Dermis microvascular lymphatic vessel endothelial cell (primary cell): ENCODE measurements around the gene CBY1. TPM values are rescaled to one million over a fixed set of nuclear protein-coding genes. Genes with fewer than 3 reads are reported as not detected.

Experiments used
- DNase-seq, 2 donors: peaks; one replicate each; pipeline versions ENCODE4 v3.0.0 to v3.0.0-alpha.2; 2010; ENCODE audit warnings: low read depth in 2 of 2
- total RNA-seq: library from RNA; depleted of rRNA; stranded (reverse); fragments of >200 nt; gene quantifications from 2 replicates; pipeline ENCODE4 v1.2.1, GENCODE V29; 2014

CBY1 gene
- total RNA-seq, 1 donor from 2014 or later: 17.3 TPM

DNA sequence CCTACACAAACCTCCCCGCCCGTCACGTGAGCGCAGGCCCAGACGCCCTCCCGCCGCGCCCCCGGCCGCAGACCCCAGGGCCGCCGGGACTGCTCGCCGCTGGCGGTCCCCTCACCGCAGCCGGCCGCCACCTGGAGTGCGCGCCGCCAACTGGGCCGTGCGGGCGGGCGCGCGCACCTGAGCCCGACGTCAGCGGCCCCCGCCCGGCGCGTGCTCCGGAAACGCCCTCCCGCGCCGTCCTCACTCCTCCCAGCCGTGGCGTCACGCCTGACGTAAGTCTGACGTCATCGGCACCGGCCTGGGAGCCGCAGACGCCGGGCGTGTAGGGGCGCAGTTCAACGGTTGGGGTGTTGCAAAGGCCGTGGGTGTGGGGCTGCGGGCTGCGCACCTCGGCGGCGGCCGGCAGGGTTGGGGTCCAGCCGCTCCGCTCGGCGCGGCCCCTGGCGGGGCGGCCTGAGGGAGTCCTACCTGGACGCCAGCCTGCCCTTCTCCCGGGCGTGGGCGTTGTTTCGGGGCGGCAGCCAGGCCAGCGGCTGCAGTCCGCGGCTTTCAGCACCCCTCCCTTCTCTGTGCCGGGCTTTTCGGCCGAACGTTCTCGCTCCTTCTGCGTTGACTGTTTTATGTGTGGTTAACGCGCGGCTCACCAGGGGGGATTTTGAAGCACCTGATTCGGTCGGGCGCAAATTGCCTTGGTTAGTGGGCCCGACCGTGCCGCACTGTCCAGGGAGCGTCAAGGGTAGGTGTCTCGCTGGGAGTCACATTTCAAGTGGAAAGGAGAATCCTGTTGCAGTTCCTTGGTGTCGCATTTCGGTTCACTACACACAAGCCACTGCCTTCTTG lies 44.6 kb downstream of the CBY1 start, which contains the start of gene JOSD1:
Gene JOSD1, minus strand, starts transcription at position 155 of the 840 bp plus-strand sequence. CDS start 956 bp downstream, outside the sequence.
- peak; percentile 89 to 94 for DNase-seq

DNA sequence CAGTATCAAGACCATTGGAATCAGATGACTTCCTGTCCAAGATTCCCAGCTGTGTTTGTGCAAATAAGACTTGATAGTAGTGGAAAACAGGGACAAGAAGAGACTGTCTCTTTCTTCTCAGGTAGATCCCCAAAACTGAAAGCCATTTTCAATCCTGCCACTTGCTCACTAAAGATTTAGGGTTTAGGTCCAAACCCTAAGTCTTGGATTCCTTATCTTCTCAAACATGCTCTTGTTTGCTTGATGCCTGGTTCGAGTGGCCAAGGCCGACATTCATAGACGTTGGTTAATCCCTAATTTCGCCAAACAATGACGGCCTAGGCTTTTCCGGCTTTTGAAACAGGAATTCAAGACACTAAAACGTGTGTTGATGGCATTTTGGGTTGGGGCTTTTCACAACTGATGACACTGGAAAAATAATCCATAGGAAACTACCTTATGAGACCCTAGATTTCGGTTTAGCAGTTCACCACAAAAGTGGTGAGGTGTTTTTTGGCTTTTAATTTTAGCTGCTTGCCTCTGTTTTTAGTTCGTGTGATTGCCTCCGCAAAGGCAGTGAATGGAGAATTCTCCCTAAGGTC lies 48.3 kb downstream of the CBY1 start:
- DNase-seq: no peak

DNA sequence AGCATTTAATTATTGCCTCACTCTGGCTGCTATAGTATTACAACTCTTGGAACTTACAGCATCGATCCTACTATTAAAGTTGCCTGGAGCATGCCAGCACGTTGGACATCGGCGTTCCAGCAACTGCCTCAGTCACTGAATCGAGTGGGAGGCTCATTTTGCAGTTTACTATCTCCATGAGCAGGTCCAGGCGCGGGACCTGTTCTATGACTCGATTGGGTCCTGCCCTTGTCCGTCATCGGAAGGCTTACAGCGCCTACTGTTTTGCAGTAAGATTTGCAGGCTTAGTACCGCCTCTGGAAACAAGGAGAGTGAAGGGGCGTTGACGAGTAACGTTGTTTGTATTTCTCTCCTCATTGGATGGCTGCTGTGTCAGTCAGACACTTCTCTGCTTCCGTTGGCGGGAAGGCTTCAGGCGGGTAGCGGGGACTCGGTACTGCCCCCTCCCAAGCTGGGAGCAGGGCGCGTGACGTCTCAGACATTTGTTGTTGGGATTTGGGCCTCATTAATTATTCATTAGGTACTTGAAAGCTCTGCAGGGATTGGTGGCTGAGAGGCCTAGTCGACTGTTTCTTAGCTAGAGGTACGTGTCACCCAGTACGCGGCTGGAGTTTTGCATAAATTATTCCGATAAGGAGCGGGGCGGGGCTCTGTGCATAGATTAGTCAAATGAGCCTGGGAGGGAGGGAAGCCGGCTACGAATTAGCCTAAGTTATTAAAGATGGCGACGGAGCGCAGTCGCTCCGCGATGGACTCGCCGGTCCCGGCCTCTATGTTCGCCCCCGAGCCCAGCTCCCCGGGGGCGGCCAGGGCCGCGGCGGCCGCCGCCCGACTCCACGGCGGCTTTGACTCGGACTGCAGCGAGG lies 49.0 kb downstream of the CBY1 start, which contains the start of gene GTPBP1:
Gene GTPBP1, plus strand, starts transcription at position 710 of the 866 bp plus-strand sequence. Its CDS starts 12 bp downstream, at position 722.
- DNase-seq: peak; percentile 100

DNA sequence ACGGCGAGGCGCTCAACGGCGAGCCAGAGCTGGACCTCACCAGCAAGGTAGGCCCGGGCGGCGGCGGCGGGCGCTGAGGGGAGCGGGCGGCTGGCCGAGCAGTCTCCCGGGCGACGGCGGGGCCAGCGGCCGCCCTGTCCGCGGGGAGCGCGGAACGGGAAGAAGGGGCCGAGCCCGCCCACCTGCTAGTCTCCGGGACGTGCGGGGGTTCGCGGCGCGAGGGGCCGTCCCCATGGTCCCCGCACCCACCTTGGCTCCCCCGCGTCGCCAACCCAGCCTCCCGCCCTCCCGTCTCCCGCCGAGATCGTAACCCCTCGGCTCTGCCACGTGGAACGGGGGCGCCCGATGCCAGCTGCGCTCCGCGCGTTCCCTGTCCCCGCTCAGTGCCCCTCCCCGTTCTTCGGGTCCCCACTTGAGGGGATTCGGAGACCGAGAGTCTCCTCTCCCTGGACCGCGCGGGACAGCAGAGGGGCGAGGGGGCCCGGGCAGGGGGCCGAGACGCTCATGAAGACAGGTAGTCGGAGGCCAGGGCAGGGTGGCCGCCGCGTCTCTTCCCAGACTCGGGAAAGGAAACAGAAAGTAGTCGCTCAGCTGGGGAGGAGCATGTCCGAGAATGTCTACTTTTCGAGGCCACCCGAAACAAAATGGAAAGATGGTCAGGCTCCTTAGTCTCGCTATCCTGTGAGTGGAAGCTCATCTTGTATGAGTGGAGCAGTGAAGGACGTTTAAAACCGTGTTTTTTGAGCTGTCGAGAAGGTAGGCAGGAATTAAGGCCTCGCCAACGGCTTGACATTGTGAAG lies 49.9 kb downstream of the CBY1 start:
- DNase-seq: peak in 1 of 2 donors; percentile 44

DNA sequence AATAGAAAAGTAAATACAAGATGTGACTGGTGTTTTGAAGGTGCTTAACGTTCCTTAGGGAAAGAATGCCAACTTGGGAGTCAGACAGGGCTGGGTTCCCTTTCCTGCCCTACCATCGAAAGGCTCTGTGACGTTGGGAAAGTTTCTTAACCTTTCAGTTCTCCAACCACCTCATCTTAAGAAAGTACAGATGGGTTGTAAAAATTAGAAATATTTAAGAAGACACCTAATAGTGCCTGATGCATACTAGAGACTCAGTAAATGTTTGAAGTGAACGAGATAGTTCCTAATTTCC lies 50.4 kb downstream of the CBY1 start:
- no peak for DNase-seq

DNA sequence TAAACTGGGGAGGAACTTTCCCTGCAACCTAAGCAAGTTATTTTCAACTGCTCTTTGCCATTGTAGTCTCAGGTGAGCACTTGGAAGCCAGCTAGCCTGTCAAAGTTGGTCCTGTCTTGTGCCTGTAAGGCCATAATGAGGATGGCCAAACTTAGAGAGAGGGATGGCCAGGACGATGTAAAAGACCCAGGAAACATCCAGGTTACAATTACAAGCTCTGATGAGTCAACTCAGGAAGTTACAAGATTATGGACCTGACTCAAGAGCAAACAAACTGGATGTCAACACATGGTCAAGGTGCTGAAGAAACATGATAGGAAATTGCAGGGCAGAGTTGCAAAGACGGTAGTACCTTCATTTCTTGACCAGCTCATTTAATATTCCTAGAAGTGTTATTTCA lies 50.9 kb downstream of the CBY1 start:
- peak in 1 of 2 donors; percentile 35 for DNase-seq

DNA sequence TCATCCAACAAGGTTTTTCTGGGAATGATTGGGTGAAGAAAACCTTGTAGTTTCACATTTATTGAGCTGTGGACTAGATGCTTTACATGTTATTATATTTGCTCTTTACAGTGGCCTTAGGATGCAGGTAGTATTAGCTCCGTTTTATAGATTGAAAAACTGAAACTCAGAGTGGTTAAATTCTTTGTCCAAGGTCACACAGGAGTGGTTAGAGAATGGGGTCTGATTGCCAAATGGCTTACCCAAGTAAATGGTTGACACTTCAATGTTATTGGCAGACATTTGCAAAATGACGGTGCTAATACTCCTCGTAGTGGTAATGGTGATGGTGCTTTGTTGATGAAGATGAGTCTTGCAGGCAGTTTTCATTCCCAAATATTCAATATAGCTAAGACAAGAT lies 51.5 kb downstream of the CBY1 start:
- no peak for DNase-seq

DNA sequence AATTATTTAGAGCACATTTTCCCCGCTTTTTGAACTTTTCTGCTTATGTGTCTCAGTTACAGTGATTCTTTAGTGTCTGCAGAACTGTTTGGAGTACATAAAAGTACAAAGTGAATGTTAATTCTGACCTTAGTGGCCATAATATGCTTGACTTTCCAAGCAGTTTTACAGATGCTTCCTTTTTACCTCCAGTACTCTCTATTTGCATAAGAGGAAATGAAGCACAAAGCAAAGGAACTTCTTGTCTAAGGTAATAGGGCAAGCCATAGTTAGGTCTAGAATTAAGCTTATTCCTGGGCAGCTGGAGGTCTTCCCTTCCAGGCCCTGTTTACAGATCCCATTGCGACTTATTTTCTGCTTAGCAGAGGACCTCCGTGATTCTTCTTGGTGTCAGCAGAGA lies 52.9 kb downstream of the CBY1 start:
- DNase-seq: peak in 1 of 2 donors; percentile 36

DNA sequence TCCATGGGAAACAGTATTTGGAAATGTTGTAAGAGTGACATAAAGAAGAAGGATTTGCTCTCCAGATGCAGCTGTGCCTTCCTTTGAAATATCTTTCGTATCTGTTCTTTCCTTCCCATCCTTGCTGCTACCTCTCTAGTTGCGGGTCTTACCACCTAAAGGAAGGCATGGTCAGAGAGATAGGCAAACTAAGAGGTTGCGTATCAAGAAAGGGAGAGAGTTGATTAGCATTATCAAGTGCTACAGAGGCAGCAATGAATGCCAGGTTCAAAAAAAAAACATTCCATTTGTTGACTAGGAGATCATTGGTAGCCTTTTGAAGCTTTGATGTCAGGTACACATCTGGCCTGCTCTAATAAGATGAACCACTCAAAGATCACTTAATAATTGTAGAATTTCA lies 53.9 kb downstream of the CBY1 start:
- no peak for DNase-seq

DNA sequence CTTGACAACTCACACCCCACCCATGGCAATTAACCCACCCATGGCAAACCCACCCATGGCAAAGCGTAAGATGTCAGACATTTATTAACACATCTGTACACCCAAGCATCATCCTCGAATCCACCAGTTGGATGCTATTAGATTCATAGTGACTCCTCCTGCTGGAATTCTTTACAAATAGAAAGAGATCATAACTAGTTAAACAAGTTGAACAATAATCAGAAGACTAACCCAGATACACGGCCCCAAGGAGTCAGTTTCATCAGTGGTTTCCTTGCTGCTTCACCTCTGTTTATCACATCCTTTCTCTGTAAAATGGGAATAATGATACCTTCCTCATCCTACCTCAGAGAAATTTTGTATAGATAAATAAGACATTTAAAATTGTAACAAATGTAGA lies 54.4 kb downstream of the CBY1 start:
- no peak for DNase-seq

DNA sequence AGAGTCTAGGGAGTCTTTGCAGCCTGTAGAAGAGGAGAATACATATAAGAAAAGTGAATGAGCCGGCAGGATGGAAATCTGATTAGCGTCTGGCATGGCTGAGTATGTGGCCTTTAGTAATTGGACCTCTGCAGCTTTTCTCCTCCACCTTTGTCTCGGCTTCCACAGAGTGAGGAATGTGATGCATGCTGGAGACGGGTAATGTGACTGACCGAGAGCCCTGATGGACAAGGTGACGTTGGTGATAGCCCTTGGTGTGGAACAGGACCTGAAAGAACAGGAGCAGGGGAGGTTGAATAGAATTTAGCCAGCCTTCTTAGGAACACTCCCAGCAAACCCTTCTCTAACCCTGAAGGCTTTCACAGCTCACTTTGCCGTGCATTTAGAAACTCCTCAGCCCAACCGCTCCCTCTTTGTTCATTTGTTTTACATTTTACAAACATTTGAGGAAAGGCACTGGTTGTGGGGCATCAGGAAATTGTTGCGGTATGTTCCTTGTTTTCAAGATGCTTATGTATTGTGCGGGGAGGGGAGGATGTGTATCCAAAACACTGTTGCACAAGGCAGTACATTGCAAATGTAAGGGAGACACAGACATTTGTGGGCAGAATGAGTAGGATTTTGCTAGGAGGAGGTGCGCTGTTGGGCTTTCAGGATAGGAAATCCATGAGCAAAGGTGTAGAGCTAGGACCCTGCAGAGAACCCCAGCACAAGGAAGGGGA lies 56.2 kb downstream of the CBY1 start:
- DNase-seq: no peak

DNA sequence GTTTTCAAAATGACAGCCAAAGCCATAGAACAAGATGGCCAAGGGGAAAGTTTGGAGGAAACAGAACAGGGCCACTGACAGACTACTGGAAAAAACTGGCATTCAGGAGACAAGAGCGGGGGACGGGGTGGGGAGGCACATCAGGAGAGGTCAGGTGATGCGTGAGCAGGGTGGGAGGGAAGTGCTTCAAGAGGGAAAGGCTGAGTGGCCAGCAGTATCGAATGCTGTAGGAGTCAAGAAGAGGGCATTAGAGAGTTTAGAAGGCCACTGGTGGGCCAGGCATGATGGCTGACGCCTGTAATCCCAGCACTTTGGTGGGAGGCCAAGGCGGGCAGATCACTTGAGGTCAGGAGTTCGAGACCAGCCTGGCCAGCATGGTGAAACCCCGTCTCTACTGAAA lies 57.5 kb downstream of the CBY1 start:
- DNase-seq: no peak

DNA sequence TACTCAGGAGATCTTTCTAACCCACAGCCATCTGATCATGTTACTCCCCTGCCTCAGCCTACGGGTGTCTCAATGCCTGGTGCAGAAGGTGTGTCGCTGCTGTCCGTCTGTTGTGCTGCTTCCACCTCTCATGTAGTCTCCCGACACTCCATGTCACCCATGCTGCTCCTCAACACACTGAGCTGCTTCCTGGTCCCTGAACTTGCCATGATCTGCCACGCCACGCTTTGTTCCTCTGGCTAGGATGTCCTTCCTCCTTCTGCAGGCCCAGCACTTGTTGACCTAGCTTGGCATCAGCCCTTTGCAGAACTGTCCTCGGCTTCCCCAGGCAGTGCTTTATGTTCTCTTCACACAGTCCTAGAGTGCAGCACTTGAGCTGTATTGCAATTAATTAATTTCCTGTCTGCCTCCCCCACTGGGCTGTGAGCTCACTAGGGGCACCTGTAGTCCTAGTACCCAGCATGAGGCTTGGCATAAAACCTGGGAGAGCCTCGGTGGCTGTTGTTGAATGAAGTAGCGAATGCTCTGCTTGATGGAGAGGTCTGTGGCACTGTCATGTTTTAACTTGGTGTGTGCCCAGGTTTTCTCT lies 58.8 kb downstream of the CBY1 start:
- DNase-seq: no peak

DNA sequence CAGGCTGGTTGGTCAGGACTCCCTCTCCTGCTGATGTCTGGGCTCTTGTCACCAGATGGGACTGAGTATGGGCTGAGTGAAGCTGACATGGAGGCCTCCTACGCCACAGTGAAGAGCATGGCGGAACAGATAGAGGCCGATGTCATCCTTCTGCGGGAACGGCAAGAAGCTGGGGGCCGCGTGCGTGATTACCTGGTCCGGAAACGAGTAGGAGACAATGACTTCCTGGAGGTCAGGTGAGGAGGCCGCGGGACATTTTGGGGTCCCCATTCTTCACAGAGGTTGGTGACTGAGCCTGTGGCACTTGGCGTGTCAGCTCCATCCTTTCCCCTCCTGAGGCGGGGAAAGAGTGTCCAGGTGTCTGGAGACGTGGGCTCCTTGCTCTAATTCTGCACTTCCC lies 59.4 kb downstream of the CBY1 start:
- no peak for DNase-seq

DNA sequence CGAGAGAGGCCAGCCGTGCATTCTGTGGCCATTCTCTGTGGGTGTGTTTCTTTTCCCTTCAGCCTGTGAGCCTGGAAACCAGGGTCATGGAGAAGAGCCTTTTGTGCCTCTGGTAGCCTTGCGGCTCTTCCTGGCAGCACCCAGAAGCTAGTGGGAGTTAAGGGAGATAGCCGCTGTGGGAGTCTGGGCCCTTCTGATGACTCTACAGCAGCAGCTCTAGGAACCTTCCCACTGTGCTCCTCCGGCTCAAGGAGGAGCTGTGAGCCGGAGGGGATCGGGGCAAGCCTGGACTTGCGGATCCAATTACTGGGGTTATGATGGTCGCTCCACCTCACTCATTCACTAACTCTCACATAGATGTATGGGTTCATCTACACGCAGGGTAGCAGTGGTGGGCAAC lies 59.8 kb downstream of the CBY1 start:
- DNase-seq: no peak

DNA sequence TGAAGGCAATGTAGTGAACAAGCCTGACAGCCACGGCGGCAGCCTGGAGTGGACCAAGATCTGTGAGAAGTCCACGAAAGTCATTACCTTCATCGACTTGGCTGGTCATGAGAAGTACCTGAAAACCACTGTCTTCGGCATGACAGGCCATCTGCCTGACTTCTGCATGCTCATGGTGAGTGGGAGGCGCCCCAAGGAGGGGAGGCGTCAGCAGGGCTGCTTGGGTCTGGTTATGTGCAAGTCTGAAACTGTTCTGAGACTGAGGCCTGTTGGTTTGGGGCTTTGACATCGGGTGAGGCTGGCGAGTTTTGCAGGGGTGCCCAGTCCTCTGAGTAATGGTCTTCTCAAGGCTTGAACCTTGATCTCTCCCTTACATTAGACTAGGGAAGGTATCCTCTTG lies 60.4 kb downstream of the CBY1 start:
- no peak for DNase-seq

DNA sequence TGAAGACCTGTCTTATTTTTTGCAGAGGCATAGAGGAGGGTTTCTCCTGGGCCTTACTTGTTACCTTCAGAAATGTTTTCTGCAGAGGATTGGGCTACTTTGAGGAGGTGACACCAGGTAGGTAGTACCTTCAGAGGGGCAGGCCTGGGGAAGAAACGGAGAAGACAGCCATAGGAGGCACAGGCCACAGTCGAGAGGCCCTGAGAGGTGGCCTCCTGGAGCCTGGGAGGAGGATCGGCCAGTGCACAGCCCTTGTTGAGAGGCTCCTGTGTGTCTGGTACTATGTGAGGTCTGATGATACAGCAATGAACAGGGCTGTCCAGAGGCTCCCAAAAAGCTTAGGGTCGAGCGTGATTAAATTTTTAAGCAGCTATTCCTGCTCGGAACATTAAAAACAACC lies 60.8 kb downstream of the CBY1 start:
- no peak for DNase-seq

DNA sequence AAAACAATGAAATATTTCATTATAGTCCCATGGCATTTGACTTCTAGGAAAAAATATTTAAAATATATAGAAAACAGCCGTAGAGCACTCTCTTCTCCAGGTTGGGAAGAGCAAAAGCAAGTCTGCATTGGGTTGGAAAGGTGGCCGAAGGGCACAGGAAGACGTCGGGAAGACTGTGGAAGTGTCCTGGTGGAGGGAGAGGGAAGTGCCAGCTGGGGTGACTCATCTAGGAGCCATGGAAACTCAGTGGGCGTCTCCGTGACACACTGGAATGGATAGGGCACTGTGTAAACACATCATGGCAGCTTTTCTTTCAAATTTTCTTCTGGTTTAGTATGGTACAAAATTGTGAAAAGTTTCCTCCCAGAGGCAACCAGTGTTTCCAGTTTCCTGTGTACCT lies 62.0 kb downstream of the CBY1 start:
- DNase-seq: peak; percentile 53 to 88

DNA sequence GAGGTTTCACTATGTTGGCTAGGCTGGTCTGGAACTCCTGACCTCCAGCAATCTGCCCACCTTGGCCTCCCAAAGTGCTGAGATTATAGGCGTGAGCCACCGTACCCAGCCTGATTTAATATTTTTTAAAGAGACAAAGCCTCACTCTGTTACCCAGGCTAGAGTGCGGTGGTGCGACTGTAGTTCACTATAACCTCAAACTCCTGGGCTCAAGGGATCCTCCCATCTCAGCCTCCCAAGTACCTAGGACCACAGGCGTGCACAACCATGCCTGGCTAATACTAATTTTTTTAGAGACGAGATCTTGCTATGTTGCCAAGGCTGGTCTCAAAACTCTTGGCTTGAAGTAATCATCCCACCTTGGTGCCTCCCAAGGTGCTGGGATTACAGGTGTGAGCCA lies 62.8 kb downstream of the CBY1 start:
- DNase-seq: no peak

DNA sequence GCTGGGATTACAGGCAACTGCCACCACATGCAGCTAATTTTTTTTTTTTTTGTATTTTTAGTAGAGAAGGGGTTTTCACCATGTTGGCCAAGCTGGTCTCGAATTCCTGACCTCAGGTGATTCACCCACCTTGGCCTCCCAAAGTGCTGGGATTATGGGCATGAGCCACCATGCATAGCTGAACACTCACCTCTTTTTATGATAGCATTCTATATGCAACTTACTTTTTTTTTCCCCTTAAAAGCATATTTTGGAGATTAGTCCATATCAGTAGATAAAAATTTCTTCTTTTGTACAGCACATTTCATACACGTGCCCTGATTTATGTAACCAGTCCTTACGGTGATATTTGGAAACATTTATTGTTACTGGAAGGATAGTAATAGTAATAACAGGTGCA lies 63.9 kb downstream of the CBY1 start:
- no peak for DNase-seq
